ACC112 (cell line): Measurements from ENCODE around the gene LATS2.

ENCODE experiments used
- H2AFZ ChIP-seq: fragments of 200-600 bp; sonication (generic); one replicate; pipeline ENCODE4 v1.6.0; 2017; ENCODE audit warnings: antibody characterized with exemption, low read length; ENCODE audit not compliant: unreplicated experiment
- H3K27ac ChIP-seq: fragments of 200-600 bp; sonication (generic); 2 replicates; pipeline ENCODE4 v1.5.1; 2014; ENCODE audit warnings: low read depth, mild to moderate bottlenecking, antibody characterized with exemption, low read length, moderate library complexity
- H3K27me3 ChIP-seq: fragments of 200-600 bp; sonication (generic); 2 replicates; pipeline ENCODE4 v1.6.1; 2014; ENCODE audit warnings: mild to moderate bottlenecking, antibody characterized with exemption, low read length, moderate library complexity, mixed read lengths; ENCODE audit not compliant: insufficient read depth
- H3K36me3 ChIP-seq: fragments of 200-600 bp; sonication (generic); 2 replicates; pipeline ENCODE4 v1.6.1; 2016; ENCODE audit warnings: mild to moderate bottlenecking, antibody characterized with exemption, low read length, moderate library complexity, mixed read lengths; ENCODE audit not compliant: insufficient read depth
- H3K4me1 ChIP-seq: fragments of 200-600 bp; sonication (generic); one replicate; pipeline ENCODE4 v1.6.1; 2016; ENCODE audit warnings: low read length, mixed read lengths; ENCODE audit not compliant: insufficient read depth, unreplicated experiment, control insufficient read depth
- H3K4me3 ChIP-seq: fragments of 200-600 bp; sonication (generic); 2 replicates; pipeline ENCODE4 v1.5.1; 2014; ENCODE audit warnings: mild to moderate bottlenecking, low read depth, low read length
- H3K79me2 ChIP-seq: fragments of 200-600 bp; sonication (generic); one replicate; pipeline ENCODE4 v1.6.0; 2016; ENCODE audit warnings: low read length; ENCODE audit not compliant: control insufficient read depth, unreplicated experiment, insufficient read depth

Gene LATS2

DNA sequence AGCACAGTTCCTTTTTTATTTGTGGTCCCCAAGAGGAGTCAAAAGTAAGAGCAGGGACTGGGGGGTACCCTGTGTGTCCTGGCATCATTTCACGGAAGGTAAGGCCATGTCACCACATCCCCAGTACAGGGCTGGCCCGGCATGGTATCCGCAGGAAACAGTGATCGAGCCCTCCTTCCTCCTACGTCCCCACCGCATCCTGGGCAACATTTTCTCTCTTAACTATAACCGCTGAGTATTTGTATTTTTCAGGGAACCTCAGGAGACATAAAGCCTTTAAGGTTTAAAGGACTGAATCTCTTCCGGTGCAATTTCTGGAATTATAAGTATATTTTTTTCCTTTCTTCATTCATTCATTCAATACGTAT, 13.6 kb upstream of the LATS2 start:
- H3K79me2 ChIP-seq: no peaks in the 10 kb centered on the region
- no peak overlapping the region for H3K27ac ChIP-seq
- no peaks in the 10 kb centered on the region for H3K27me3 ChIP-seq
- no peaks in the 10 kb centered on the region for H3K36me3 ChIP-seq
- H3K4me1 ChIP-seq: peaks cover 17% of the 10 kb centered on the region
- H3K4me3 ChIP-seq: peak overlapping the region; percentile 77
- peak overlapping the region; percentile 19 for H2AFZ ChIP-seq

GRCh38 chr13:21074546-21074945, 13.2 kb upstream of the LATS2 start:
- no peaks in the 10 kb centered on the region for H3K36me3 ChIP-seq
- H3K4me3 ChIP-seq: peak overlapping the region; percentile 34
- H3K4me1 ChIP-seq: peaks cover 17% of the 10 kb centered on the region
- no peaks in the 10 kb centered on the region for H3K27me3 ChIP-seq
- H3K79me2 ChIP-seq: no peaks in the 10 kb centered on the region
- H3K27ac ChIP-seq: no peak overlapping the region
- H2AFZ ChIP-seq: peak overlapping the region; percentile 19

- H3K79me2 ChIP-seq: no peaks in the 10 kb centered on the region
- no peak overlapping the region for H2AFZ ChIP-seq
- no peak overlapping the region for H3K27ac ChIP-seq
- no peaks in the 10 kb centered on the region for H3K27me3 ChIP-seq
- peaks cover 10% of the 10 kb centered on the region for H3K4me1 ChIP-seq
- H3K36me3 ChIP-seq: no peaks in the 10 kb centered on the region
- no peak overlapping the region for H3K4me3 ChIP-seq
These were observed 10.5 kb upstream of the LATS2 start for GRCh38 chr13:21071924-21072323.

GRCh38 chr13:21071015-21071414, 9.6 kb upstream of the LATS2 start:
- Histone ChIP-seq H3K4me1 (peaks cover 10% of the 10 kb centered on the region), H3K36me3 (no peaks in the 10 kb centered on the region), H3K79me2 (no peaks in the 10 kb centered on the region), H3K27me3 (no peaks in the 10 kb centered on the region), H3K4me3 (no peak overlapping the region), H2AFZ (no peak overlapping the region), H3K27ac (no peak overlapping the region)

- Histone ChIP-seq H3K4me1 (peaks cover 10% of the 10 kb centered on the region), H3K79me2 (no peaks in the 10 kb centered on the region), H3K27ac (peak overlapping the region; percentile 90), H3K27me3 (no peaks in the 10 kb centered on the region), H3K4me3 (no peak overlapping the region), H3K36me3 (no peaks in the 10 kb centered on the region), H2AFZ (no peak overlapping the region)
These were observed 8.2 kb upstream of the LATS2 start for GRCh38 chr13:21069561-21070004.

GRCh38 chr13:21067848-21068247, 6.5 kb upstream of the LATS2 start:
- Histone ChIP-seq H3K27me3 (no peaks in the 10 kb centered on the region), H3K4me3 (no peak overlapping the region), H3K79me2 (no peaks in the 10 kb centered on the region), H3K36me3 (no peaks in the 10 kb centered on the region), H3K27ac (no peak overlapping the region), H2AFZ (no peak overlapping the region), H3K4me1 (peaks cover 10% of the 10 kb centered on the region)

GRCh38 chr13:21066946-21067345, 5.6 kb upstream of the LATS2 start:
- Histone ChIP-seq H3K79me2 (no peaks in the 10 kb centered on the region), H3K27me3 (no peaks in the 10 kb centered on the region), H3K4me1 (peaks cover 10% of the 10 kb centered on the region), H3K4me3 (no peak overlapping the region), H3K27ac (no peak overlapping the region), H3K36me3 (no peaks in the 10 kb centered on the region), H2AFZ (no peak overlapping the region)

- Histone ChIP-seq H3K4me1 (peaks cover 10% of the 10 kb centered on the region), H3K4me3 (no peak overlapping the region), H3K79me2 (peaks cover 6% of the 10 kb centered on the region), H3K27me3 (no peaks in the 10 kb centered on the region), H2AFZ (peak overlapping the region; percentile 24), H3K27ac (no peak overlapping the region), H3K36me3 (no peaks in the 10 kb centered on the region)
These were observed 4.3 kb upstream of the LATS2 start for GRCh38 chr13:21065686-21066085.

DNA sequence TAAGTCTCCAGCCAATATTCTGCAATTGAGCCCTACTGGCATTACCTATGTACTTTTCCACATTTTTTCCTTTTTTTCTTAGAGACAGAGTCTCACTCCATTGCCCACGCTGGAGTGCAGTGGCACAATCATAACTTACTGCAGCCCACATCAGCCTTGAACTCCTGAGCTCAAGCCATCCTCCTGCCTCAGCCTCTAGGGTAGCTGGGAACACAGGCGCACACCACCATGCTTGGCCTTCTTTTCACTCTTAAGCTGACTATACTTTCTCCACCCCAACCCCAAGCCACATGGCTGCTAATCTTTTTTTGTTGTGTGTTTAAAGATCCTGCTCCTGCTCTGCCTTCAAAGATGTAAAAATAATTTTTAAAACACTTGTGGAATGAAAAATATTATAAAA, 1.6 kb upstream of the LATS2 start:
- Histone ChIP-seq H3K36me3 (no peaks in the 10 kb centered on the region), H3K79me2 (peaks cover 32% of the 10 kb centered on the region), H3K27me3 (no peaks in the 10 kb centered on the region), H3K4me3 (no peak overlapping the region), H2AFZ (no peak overlapping the region), H3K27ac (no peak overlapping the region), H3K4me1 (peaks cover 9% of the 10 kb centered on the region)

GRCh38 chr13:21060338-21061028, 903 bp downstream of the LATS2 start:
- Histone ChIP-seq H3K36me3 (no peaks in the 10 kb centered on the region), H3K79me2 (peaks cover 57% of the 10 kb centered on the region), H3K27ac (peak overlapping the region; percentile 98), H3K4me1 (peaks cover 28% of the 10 kb centered on the region), H3K4me3 (peak overlapping the region; percentile 99), H2AFZ (no peak overlapping the region), H3K27me3 (no peaks in the 10 kb centered on the region)

GRCh38 chr13:21059641-21060337, 1.6 kb downstream of the LATS2 start:
- Histone ChIP-seq H3K27me3 (no peaks in the 10 kb centered on the region), H3K36me3 (no peaks in the 10 kb centered on the region), H3K27ac (peak overlapping the region; percentile 98), H3K4me1 (peaks cover 35% of the 10 kb centered on the region), H3K4me3 (peak overlapping the region; percentile 99), H2AFZ (no peak overlapping the region), H3K79me2 (peaks cover 64% of the 10 kb centered on the region)
